DND-41 (cell line): Measurements from ENCODE around the gene POLR2E.

ENCODE experiments used
- ATAC-seq: fragments of 200-7000 bp; cut with Tn5 transposase; 3 replicates; pipeline ENCODE4 v1.9.1; 2021; ENCODE audit warnings: low read depth; ENCODE audit not compliant: insufficient read depth
- DNase-seq: peaks from one replicate; pipeline ENCODE4 v3.0.0-alpha.2; 2020
- H2AFZ ChIP-seq: 2 replicates; pipeline ENCODE4 v1.6.0; 2012; ENCODE audit warnings: low read depth, low read length
- H3K27ac ChIP-seq: 2 replicates; pipeline ENCODE4 v1.5.1; 2012; ENCODE audit warnings: low read length, inconsistent platforms
- H3K27me3 ChIP-seq: fragments of 200-600 bp; sonication (generic); 2 replicates; pipeline ENCODE4 v1.6.0; 2012; ENCODE audit warnings: low read length, mild to moderate bottlenecking, inconsistent platforms; ENCODE audit not compliant: insufficient read depth, poor library complexity
- H3K36me3 ChIP-seq: 2 replicates; pipeline ENCODE4 v1.5.1; 2012; ENCODE audit warnings: low read length, inconsistent platforms; ENCODE audit not compliant: insufficient read depth
- H3K4me1 ChIP-seq: 2 replicates; pipeline ENCODE4 v1.5.1; 2012; ENCODE audit warnings: mild to moderate bottlenecking, low read length; ENCODE audit not compliant: insufficient read depth
- H3K4me2 ChIP-seq: 2 replicates; pipeline ENCODE4 v1.6.0; 2012; ENCODE audit warnings: mild to moderate bottlenecking, moderate library complexity, low read length, inconsistent platforms; ENCODE audit not compliant: insufficient read depth
- H3K4me3 ChIP-seq, 2 experiments: fragments of 200-600 bp in 1 of 2; shearing (Covaris generic) in 1 of 2; 2 replicates each; pipeline ENCODE4 v1.5.1; 2012 to 2016; ENCODE audit warnings: inconsistent platforms in 2 of 2, low read length in 2 of 2, mild to moderate bottlenecking in 2 of 2, low read depth in 1 of 2, moderate library complexity in 1 of 2
- H3K79me2 ChIP-seq: 2 replicates; pipeline ENCODE4 v1.6.0; 2012; ENCODE audit warnings: low read length, inconsistent platforms; ENCODE audit not compliant: insufficient read depth
- H3K9ac ChIP-seq: 2 replicates; pipeline ENCODE4 v1.6.0; 2012; ENCODE audit warnings: low read depth, mild to moderate bottlenecking, inconsistent platforms, low read length, moderate library complexity
- H3K9me3 ChIP-seq: 2 replicates; pipeline ENCODE4 v1.5.1; 2012; ENCODE audit warnings: low read length, moderate library complexity, mild to moderate bottlenecking, inconsistent platforms; ENCODE audit not compliant: insufficient read depth, severe bottlenecking
- H4K20me1 ChIP-seq: 2 replicates; pipeline ENCODE4 v1.6.0; 2012; ENCODE audit warnings: low read length; ENCODE audit not compliant: insufficient read depth
- CTCF ChIP-seq: IDR thresholded peaks from 2 replicates; pipeline ENCODE4 v1.5.1; 2012; ENCODE audit warnings: borderline replicate concordance, low read length, moderate library complexity, mild to moderate bottlenecking; ENCODE audit not compliant: poor library complexity, severe bottlenecking; ENCODE audit errors: extremely low read depth
- EZH2 ChIP-seq: IDR thresholded peaks from 3 replicates; pipeline ENCODE4 v1.6.1; 2012; ENCODE audit warnings: borderline replicate concordance, low read depth, mild to moderate bottlenecking, moderate library complexity, low read length, inconsistent platforms; ENCODE audit not compliant: severe bottlenecking

Gene POLR2E

GRCh38 chr19:1138121-1138520 is 42.9 kb upstream of the POLR2E start:
- Histone ChIP-seq H3K27me3 (no peaks in the 10 kb centered on the region), H3K79me2 (peaks cover 3% of the 10 kb centered on the region), H3K9ac (no peak overlapping the region), H3K4me3 (no peak overlapping the region), H2AFZ (no peak overlapping the region), H4K20me1 (no peaks in the 10 kb centered on the region), H3K9me3 (no peaks in the 10 kb centered on the region), H3K4me1 (peaks cover under 1% of the 10 kb centered on the region; the same call in 1 of the 2 replicates), H3K36me3 (peaks cover 5% of the 10 kb centered on the region), H3K27ac (no peak overlapping the region), H3K4me2 (no peak overlapping the region)
- DNase-seq = no peak
- ATAC-seq = no peak
- TF ChIP-seq CTCF (no peak), EZH2 (no peak)

GRCh38 chr19:1136621-1137317 is 41.6 kb upstream of the POLR2E start:
- Histone ChIP-seq H3K4me3 (no peak overlapping the region), H3K79me2 (peaks cover 3% of the 10 kb centered on the region), H3K9ac (no peak overlapping the region), H3K4me2 (no peak overlapping the region), H3K4me1 (peaks cover 13% of the 10 kb centered on the region), H3K27ac (no peak overlapping the region), H4K20me1 (no peaks in the 10 kb centered on the region), H3K27me3 (no peaks in the 10 kb centered on the region), H3K9me3 (no peaks in the 10 kb centered on the region), H2AFZ (no peak overlapping the region), H3K36me3 (no peaks in the 10 kb centered on the region; the same call in 1 of the 2 replicates)
- TF ChIP-seq EZH2 (no peak), CTCF (no peak)
- ATAC-seq (no peak), DNase-seq (no peak)

GRCh38 chr19:1136201-1136600 is 41.0 kb upstream of the POLR2E start:
- H3K9me3 ChIP-seq = no peaks in the 10 kb centered on the region
- no peak overlapping the region for H3K9ac ChIP-seq
- H3K27me3 ChIP-seq = no peaks in the 10 kb centered on the region
- no peak for TF ChIP-seq CTCF
- no peak for TF ChIP-seq EZH2
- H3K4me2 ChIP-seq = no peak overlapping the region
- ATAC-seq (no peak), DNase-seq (no peak)
- H3K4me1 ChIP-seq = peaks cover 19% of the 10 kb centered on the region
- peaks cover 8% of the 10 kb centered on the region for H3K79me2 ChIP-seq
- H3K36me3 ChIP-seq = no peaks in the 10 kb centered on the region; the same call in 1 of the 2 replicates
- H3K4me3 ChIP-seq = no peak overlapping the region
- no peak overlapping the region for H3K27ac ChIP-seq
- no peak overlapping the region for H2AFZ ChIP-seq
- H4K20me1 ChIP-seq = no peaks in the 10 kb centered on the region
